Stomach (tissue), 4 donors: ENCODE measurements around the gene MINDY3.

Experiments used
- CTCF ChIP-seq, 7 experiments: fragments of 450-650 bp in 4 of 7; fragments of 200-600 bp in 3 of 7; sonication (generic) in 3 of 7; IDR thresholded peaks; one replicate each; pipeline ENCODE4 v1.5.1; 2016 to 2019; ENCODE audit warnings: antibody characterized with exemption in 7 of 7, control low read depth in 2 of 7, mild to moderate bottlenecking in 1 of 7
- EP300 ChIP-seq: sonication (generic); formaldehyde crosslinking; IDR thresholded peaks from one replicate; pipeline ENCODE4 v1.6.1; 2017; ENCODE audit warnings: antibody characterized with exemption
- POLR2AphosphoS5 ChIP-seq, 3 donors: sonication (generic); formaldehyde crosslinking; IDR thresholded peaks; one replicate each; pipeline ENCODE4 v1.6.1; 2016; ENCODE audit warnings: antibody characterized with exemption in 3 of 3

- TF ChIP-seq CTCF (IDR thresholded peaks at IDR 0.05) (no peak), EP300 (no peak), POLR2AphosphoS5 (IDR thresholded peaks at IDR 0.05) (no peak)
These were observed 75.5 kb downstream of the MINDY3 start for GRCh38 chr10:15784662-15785300.
